Gastroesophageal sphincter (tissue), 3 donors: ENCODE measurements around the gene COX5A.

ENCODE experiments used
- POLR2A ChIP-seq, 2 donors: fragments of 450-650 bp; IDR thresholded peaks; one replicate each; pipeline ENCODE4 v1.6.1; 2017; ENCODE audit warnings: antibody characterized with exemption in 2 of 2, mild to moderate bottlenecking in 2 of 2, moderate library complexity in 1 of 2
- POLR2AphosphoS5 ChIP-seq: sonication (generic); formaldehyde crosslinking; IDR thresholded peaks from one replicate; pipeline ENCODE4 v1.6.1; 2017; ENCODE audit warnings: antibody characterized with exemption
- TF ChIP-seq, protein P1 (sequence below), 4 experiments: fragments of 200-600 bp in 2 of 4; fragments of 450-650 bp in 2 of 4; sonication (generic) in 1 of 4; IDR thresholded peaks; one replicate each; pipeline ENCODE4 v1.5.1; 2017 to 2019; ENCODE audit warnings: antibody characterized with exemption in 4 of 4, mild to moderate bottlenecking in 2 of 4, moderate library complexity in 2 of 4

GRCh38 chr15:74891469-74891868 lies 46.4 kb downstream of the COX5A start:
- TF ChIP-seq POLR2AphosphoS5 (no peak), POLR2A (IDR thresholded peaks at IDR 0.05) (no peak)
- TF ChIP-seq, protein P1, sequence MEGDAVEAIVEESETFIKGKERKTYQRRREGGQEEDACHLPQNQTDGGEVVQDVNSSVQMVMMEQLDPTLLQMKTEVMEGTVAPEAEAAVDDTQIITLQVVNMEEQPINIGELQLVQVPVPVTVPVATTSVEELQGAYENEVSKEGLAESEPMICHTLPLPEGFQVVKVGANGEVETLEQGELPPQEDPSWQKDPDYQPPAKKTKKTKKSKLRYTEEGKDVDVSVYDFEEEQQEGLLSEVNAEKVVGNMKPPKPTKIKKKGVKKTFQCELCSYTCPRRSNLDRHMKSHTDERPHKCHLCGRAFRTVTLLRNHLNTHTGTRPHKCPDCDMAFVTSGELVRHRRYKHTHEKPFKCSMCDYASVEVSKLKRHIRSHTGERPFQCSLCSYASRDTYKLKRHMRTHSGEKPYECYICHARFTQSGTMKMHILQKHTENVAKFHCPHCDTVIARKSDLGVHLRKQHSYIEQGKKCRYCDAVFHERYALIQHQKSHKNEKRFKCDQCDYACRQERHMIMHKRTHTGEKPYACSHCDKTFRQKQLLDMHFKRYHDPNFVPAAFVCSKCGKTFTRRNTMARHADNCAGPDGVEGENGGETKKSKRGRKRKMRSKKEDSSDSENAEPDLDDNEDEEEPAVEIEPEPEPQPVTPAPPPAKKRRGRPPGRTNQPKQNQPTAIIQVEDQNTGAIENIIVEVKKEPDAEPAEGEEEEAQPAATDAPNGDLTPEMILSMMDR (IDR thresholded peaks at IDR 0.05), result no peak
